ENCODE data around the gene PAK2.
"Not testable (repeated sequence)": the region's sequence is repeated elsewhere in the genome, so short reads cannot be mapped to it uniquely, and the experiment has no call there.

Gene PAK2

GRCh38 chr3:196843435-196844110 is 103.9 kb downstream of the PAK2 start:
- no peak for DNase-seq (ENCODE audit: low read depth)

DNA sequence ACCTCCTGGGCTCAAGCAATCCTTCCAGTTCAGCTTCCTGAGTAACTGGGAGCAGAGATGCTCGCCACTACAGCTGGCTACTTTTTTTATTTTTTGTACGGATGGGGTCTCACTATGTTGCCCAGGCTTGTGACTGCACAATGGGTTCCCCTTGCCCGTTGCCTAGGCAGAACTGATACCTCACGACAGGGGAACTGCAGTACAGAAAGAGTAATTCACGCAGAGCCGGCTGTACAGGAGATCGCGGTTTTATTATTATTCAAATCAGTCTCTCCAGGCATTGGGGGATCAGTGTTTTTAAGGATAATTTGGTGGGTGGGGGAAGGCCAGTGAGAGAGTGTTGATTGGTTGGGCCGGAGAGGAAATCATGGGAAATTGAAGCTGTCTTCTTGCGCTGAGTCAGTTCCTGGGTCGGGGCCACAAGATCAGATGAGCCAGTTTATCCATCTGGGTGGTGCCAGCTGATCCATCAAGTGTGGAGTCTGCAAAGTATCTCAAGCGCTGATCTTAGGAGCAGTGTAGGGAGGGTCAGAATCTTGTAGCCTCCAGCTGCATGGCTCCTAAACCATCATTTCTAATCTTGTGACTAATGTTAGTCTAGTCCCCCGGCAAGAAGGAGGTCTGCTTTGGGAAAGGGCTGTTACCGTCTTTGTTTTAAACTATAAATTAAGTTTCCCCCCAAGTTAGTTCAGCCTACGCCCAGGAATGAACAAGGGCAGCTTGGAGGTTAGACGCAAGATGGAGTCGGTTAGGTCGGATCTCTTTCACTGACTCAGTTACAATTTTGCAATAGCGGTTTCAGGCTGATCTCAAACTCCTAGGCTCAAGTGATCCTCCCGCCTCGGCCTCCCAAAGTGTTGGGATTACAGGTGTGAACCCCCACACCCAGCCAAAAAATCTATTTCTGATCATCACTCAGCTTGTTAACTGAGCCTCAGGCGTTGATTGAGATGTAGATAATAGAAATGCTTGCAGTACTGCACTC is 104.9 kb downstream of the PAK2 start:
- DNase-seq (ENCODE audit: low read depth), result not testable (repeated sequence)

DNA sequence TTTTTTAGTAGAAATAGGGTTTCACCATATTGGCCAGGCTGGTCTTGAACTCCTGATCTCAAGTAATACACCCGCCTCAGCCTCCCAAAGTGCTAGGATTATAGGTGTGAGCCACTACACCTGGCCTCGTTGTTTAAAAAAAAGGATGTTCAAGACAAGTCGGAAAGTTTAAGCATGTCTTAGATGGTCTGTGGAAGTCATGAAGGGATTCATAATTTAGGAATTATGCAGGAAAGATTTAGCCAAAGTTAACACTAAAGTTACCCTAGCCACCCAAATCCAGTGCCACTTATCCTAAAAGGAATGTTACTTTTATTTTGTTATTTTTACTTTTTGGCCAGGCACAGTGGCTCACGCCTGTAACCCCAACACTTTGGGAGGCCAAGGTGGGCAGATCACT is 108.7 kb downstream of the PAK2 start:
- not testable (repeated sequence) for DNase-seq (ENCODE audit: low read depth)

GRCh38 chr3:196849180-196849741 is 109.6 kb downstream of the PAK2 start:
- no peak for DNase-seq (ENCODE audit: low read depth)

GRCh38 chr3:196863000-196863399 is 123.3 kb downstream of the PAK2 start:
- not testable (repeated sequence) for DNase-seq (ENCODE audit: low read depth)

DNA sequence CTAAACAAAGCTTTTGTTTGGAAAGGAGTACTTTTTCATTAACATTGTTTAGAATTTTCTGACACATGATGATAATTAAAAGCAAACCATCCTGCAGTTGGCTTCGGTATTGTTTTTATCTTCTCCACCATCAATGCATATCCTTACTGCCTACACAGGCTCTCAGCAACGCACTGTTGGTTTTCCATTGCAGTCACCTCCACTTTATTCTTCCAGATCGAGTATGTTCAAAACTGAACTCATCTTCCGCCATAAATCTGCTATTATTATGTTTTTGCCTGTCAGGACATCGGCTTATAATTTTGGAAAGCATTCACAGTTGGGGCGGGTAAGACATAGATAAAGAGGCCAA is 127.5 kb downstream of the PAK2 start:
- DNase-seq (ENCODE audit: low read depth), result no peak

- peak; percentile 75 for DNase-seq (ENCODE audit: low read depth)
Observed at GRCh38 chr3:196867507-196868296, 128.0 kb downstream of the PAK2 start, which contains the start of gene SENP5. Gene SENP5 (plus strand): TSS chr3:196867920. CDS start chr3:196885182, 17,262 bp downstream.

DNA sequence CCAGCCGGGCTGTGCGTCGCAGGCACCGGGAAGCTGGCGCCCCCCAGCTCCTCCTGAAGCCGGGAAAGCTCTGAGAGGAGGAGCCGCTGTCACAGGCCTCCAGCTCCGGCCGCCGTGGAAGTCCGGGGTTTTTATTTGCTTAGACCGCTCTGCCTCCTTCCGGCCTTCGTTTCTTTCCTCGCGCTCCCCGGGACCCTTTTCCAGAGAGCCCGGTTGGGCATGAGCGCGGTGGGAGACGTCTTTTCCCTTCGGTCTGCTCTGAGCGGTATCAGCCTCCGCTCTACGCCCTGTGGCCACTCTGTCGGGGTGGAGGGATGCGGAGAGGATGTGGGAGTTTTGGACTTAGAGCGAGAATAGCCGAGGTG is 128.6 kb downstream of the PAK2 start:
- no peak for DNase-seq (ENCODE audit: low read depth)

DNA sequence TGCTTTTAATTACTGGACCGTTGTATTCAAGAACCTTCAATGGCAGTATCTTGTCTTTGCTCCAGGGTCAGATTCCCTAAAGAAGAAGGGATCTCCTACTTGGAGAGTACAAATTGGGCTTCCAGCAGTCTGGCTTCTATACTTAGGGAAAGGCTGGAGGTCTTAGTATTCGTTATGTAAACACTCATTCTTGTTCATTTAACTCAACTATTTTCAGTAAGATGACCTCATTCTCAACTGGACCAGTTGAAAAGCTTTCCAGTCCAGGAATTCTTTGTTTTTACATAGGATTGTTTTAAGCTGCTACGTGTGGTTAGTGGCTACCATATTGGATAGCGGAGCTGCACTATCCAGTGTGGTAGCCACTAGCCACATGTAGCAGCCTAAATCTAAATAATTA is 132.7 kb downstream of the PAK2 start:
- DNase-seq (ENCODE audit: low read depth), result no peak

DNA sequence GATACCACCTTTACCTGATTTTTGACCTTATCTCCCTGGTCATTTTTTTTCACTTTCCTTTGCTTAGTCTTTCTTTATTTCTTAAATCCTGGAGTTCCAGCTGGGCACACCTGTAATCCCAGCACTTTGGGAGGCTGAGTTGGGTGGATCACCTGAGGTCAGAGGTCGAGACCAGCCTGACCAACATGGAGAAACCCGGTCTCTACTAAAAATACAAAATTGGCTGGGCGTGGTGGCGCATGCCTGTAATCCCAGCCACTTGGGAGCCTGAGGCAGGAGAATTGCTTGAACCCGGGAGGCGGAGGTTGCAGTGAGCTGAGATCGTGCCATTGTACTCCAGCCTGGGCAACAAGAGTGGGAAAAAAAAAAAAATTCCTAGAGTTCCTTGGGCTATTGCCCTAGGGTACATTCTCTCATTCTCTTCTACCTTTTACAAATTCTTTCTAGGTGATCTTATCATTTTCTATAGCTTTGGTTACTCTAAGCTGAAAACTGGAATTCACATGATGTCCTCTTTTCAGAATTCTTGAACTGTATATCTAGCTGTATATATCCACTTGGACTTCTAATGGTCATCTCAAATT is 134.9 kb downstream of the PAK2 start:
- DNase-seq (ENCODE audit: low read depth), result not testable (repeated sequence)

DNA sequence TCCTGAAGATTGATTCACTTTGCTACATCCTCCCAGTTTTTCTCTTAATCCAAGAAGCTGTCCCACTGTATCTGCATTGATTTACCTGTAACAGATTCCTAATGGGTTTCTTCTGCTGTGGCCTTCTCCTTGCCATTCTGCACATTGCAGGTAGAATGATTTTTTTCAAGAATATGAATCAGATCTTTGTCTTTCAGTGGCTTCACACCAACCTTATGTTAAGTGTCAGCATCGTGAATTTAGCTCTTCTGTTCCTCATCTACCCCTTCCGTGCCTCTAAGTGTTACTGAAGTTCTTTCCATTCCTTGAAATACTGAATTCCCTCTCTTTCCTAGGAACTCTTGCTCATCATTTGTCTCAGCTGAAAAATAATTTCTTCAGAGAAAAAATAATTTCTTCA is 135.6 kb downstream of the PAK2 start:
- no peak for DNase-seq (ENCODE audit: low read depth)
